Right atrium auricular region (tissue), 2 donors: Measurements from ENCODE around the gene MYH15. TPM values are rescaled to one million over a fixed set of nuclear protein-coding genes. Genes with fewer than 3 reads are reported as not detected.

Experiments
- DNase-seq: peaks from one replicate; pipeline ENCODE4 v3.0.0-alpha.2; 2019; ENCODE audit warnings: low spot score
- H3K27ac ChIP-seq, 2 donors: fragments of 200-600 bp; sonication (generic); 1 replicate in 1 of 2; 2 replicates in 1 of 2; pipeline ENCODE4 v1.5.1; 2016 to 2019
- H3K27me3 ChIP-seq, 2 donors: fragments of 200-600 bp; sonication (generic); one replicate each; pipeline versions ENCODE4 v1.5.1 to v1.6.0; 2017 to 2019
- H3K36me3 ChIP-seq: fragments of 200-600 bp; sonication (generic); one replicate; pipeline ENCODE4 v1.5.1; 2016
- H3K4me1 ChIP-seq, 2 donors: fragments of 200-600 bp; sonication (generic); one replicate each; pipeline versions ENCODE4 v1.5.1 to v1.6.0; 2017 to 2019
- H3K4me3 ChIP-seq, 2 donors: fragments of 200-600 bp; sonication (generic); 1 replicate in 1 of 2; 2 replicates in 1 of 2; pipeline ENCODE4 v1.5.1; 2017 to 2019; ENCODE audit warnings: mild to moderate bottlenecking in 1 of 2, moderate library complexity in 1 of 2
- H3K9me3 ChIP-seq, 2 donors: fragments of 200-600 bp; sonication (generic); one replicate each; pipeline ENCODE4 v1.5.1; 2019
- total RNA-seq, 2 donors: library from RNA; depleted of rRNA; stranded (reverse); fragments of >200 nt; gene quantifications; one replicate each; pipeline ENCODE4 v1.1.0, GENCODE V29; 2016
- TF ChIP-seq, protein P1 (sequence below), 2 donors: fragments of 200-600 bp; sonication (generic); IDR thresholded peaks; one replicate each; pipeline ENCODE4 v1.5.1; 2019; ENCODE audit warnings: antibody characterized with exemption in 2 of 2

The MYH15 gene
- total RNA-seq, 2 donors from 2014 or later: 0.08 to 0.48 TPM

GRCh38 chr3:108409800-108410178 is 100.6 kb downstream of the MYH15 start:
- H3K4me3 ChIP-seq: no peak overlapping the region

GRCh38 chr3:108408883-108409799 is 101.3 kb downstream of the MYH15 start:
- peaks cover 0 to 3% of the 10 kb centered on the region in 2 donors for H3K27me3 ChIP-seq
- DNase-seq: no peak
- no peak overlapping the region for H3K4me3 ChIP-seq
- H3K27ac ChIP-seq: no peak overlapping the region
- no peaks in the 10 kb centered on the region for H3K36me3 ChIP-seq
- no peaks in the 10 kb centered on the region for H3K4me1 ChIP-seq
- TF ChIP-seq, protein P1, sequence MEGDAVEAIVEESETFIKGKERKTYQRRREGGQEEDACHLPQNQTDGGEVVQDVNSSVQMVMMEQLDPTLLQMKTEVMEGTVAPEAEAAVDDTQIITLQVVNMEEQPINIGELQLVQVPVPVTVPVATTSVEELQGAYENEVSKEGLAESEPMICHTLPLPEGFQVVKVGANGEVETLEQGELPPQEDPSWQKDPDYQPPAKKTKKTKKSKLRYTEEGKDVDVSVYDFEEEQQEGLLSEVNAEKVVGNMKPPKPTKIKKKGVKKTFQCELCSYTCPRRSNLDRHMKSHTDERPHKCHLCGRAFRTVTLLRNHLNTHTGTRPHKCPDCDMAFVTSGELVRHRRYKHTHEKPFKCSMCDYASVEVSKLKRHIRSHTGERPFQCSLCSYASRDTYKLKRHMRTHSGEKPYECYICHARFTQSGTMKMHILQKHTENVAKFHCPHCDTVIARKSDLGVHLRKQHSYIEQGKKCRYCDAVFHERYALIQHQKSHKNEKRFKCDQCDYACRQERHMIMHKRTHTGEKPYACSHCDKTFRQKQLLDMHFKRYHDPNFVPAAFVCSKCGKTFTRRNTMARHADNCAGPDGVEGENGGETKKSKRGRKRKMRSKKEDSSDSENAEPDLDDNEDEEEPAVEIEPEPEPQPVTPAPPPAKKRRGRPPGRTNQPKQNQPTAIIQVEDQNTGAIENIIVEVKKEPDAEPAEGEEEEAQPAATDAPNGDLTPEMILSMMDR (IDR thresholded peaks at IDR 0.05): no peak
- H3K9me3 ChIP-seq: no peaks in the 10 kb centered on the region

More at GRCh38 chr3:108409800-108410178, 100.6 kb downstream of the MYH15 start:
- DNase-seq: no peak
- Histone ChIP-seq H3K4me1 (no peaks in the 10 kb centered on the region), H3K9me3 (no peaks in the 10 kb centered on the region), H3K36me3 (no peaks in the 10 kb centered on the region), H3K27me3 (peaks cover 0 to 3% of the 10 kb centered on the region in 2 donors), H3K27ac (no peak overlapping the region)
- TF ChIP-seq, protein P1 (IDR thresholded peaks at IDR 0.05): no peak

DNA sequence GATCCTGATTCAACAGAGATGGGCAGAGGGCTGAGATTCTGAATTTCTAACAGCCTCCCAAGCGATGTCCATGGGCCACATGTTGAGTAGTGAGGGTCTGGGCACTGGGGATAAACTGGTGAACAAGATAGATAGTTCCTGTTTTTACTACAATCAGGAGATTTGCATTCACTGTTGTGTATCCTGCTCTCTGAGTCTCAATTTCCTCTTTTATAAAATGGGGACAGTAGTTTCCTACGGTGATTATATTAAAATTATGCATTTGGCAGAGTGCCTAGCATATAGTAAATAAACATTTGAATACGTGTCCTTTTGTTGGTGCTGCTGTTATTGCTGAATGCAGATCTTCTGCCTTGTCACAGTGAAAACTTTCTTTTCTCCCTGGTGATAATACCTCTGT is 102.5 kb downstream of the MYH15 start:
- TF ChIP-seq, protein P1 (IDR thresholded peaks at IDR 0.05): no peak
- Histone ChIP-seq H3K27me3 (peaks cover 0 to 3% of the 10 kb centered on the region in 2 donors), H3K4me1 (no peaks in the 10 kb centered on the region), H3K27ac (no peak overlapping the region), H3K4me3 (no peak overlapping the region), H3K9me3 (no peaks in the 10 kb centered on the region), H3K36me3 (no peaks in the 10 kb centered on the region)
- DNase-seq: no peak

GRCh38 chr3:108406661-108407206 is 103.7 kb downstream of the MYH15 start:
- Histone ChIP-seq H3K9me3 (no peaks in the 10 kb centered on the region), H3K27ac (no peak overlapping the region), H3K27me3 (peaks cover 0 to 3% of the 10 kb centered on the region in 2 donors), H3K4me3 (no peak overlapping the region), H3K36me3 (no peaks in the 10 kb centered on the region), H3K4me1 (no peaks in the 10 kb centered on the region)
- no peak for DNase-seq
- TF ChIP-seq, protein P1 (IDR thresholded peaks at IDR 0.05): peak; percentile 17 to 72

GRCh38 chr3:108406063-108406660 is 104.2 kb downstream of the MYH15 start:
- no peaks in the 10 kb centered on the region for H3K4me1 ChIP-seq
- no peak for DNase-seq
- no peak overlapping the region for H3K27ac ChIP-seq
- peaks cover 0 to 3% of the 10 kb centered on the region in 2 donors for H3K27me3 ChIP-seq
- TF ChIP-seq, protein P1 (IDR thresholded peaks at IDR 0.05): no peak
- H3K9me3 ChIP-seq: no peaks in the 10 kb centered on the region
- H3K4me3 ChIP-seq: no peak overlapping the region
- H3K36me3 ChIP-seq: no peaks in the 10 kb centered on the region
